CD4-positive, alpha-beta T cell treated with Interleukin-17A for 1 hour (primary cell): ENCODE results near the gene AADACL3.
"Not testable (repeated sequence)": the region's sequence is repeated elsewhere in the genome, so short reads cannot be mapped to it uniquely, and the experiment has no call there.

ENCODE experiments used
- DNase-seq: peaks from one replicate; pipeline ENCODE4 v3.0.0-alpha.2; 2020

Gene AADACL3

GRCh38 chr1:12717301-12717838 lies 1.5 kb downstream of the AADACL3 start:
- no peak for DNase-seq

DNA sequence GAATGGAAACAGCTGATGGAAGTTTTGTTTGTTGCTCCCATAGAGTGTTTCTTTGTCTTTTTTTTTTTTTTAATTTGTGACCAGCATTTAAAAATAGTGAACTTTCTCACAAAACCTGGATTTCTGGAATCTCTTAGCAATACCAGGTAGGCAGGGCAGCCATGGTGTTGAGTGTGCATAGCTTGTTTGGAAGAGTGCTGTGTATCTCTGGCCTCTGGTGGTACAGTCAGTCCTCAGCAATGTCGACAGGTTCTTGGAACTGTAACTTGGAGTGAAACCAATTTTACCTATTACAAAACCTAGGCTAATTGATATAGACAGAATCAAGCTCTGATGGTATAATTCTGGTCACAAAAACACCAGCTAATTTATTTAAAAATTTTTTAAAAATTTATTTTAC lies 6.7 kb downstream of the AADACL3 start:
- no peak for DNase-seq

DNA sequence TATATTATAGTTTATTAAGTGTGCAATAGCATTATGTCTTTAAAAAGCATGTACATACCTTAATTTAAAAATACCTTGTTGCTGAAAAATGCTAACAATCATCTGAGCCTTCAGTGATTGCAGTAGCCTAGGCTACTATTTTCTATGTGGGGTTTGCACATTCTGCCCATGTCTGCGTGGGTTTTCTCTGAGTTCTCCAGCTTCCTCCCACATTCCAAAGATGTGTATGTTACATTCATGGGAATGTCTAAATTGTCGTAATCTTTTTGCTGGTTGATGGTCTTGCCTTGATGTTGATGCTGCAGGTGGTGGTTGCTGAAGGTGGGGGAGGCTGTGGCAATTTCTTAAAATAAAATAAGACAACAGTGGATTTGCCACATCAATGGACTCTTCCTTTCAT lies 12.5 kb downstream of the AADACL3 start:
- DNase-seq: no peak

- no peak for DNase-seq
These were observed 14.2 kb downstream of the AADACL3 start for GRCh38 chr1:12730156-12730555.

DNA sequence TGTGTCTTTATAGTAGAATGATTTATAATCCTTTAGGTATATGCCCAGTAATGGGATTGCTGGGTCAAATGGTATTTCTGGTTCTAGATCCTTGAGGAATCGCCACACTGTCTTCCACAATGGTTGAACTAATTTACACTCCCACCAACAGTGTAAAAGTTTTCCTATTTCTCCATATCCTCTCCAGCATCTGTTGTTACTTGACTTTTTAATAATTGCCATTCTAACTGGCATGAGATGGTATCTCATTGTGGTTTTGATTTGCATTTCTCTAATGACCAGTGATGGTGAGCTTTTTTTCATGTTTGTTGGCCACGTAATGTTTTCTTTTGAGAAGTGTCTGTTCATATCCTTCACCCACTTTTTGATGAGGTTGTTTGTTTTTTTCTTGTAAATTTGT lies 15.2 kb downstream of the AADACL3 start:
- DNase-seq: not testable (repeated sequence)

DNA sequence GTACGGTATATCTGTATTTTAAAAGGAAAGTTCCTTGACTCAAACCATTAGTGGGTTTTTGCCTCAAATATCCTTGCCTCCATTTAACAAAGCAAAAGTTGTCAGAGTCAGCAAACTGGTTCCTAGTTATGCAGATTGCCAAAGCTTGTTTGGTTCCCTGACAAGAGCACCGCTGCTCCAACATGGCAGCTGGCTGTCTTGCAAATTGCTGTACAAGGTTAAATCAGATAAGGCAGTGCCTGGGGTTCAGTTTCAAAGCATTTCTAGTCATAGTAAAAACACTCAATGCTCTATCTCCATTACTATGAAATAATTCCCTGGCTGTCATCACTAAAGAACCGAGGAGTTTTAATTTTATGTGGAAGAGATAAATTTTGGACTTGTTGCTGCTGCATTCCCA lies 18.7 kb downstream of the AADACL3 start:
- no peak for DNase-seq

- DNase-seq: no peak
These were observed 23.0 kb downstream of the AADACL3 start for GRCh38 chr1:12738934-12739333.

GRCh38 chr1:12739613-12740012 lies 23.7 kb downstream of the AADACL3 start:
- DNase-seq: no peak

GRCh38 chr1:12741946-12742345 lies 26.0 kb downstream of the AADACL3 start:
- DNase-seq: no peak

DNA sequence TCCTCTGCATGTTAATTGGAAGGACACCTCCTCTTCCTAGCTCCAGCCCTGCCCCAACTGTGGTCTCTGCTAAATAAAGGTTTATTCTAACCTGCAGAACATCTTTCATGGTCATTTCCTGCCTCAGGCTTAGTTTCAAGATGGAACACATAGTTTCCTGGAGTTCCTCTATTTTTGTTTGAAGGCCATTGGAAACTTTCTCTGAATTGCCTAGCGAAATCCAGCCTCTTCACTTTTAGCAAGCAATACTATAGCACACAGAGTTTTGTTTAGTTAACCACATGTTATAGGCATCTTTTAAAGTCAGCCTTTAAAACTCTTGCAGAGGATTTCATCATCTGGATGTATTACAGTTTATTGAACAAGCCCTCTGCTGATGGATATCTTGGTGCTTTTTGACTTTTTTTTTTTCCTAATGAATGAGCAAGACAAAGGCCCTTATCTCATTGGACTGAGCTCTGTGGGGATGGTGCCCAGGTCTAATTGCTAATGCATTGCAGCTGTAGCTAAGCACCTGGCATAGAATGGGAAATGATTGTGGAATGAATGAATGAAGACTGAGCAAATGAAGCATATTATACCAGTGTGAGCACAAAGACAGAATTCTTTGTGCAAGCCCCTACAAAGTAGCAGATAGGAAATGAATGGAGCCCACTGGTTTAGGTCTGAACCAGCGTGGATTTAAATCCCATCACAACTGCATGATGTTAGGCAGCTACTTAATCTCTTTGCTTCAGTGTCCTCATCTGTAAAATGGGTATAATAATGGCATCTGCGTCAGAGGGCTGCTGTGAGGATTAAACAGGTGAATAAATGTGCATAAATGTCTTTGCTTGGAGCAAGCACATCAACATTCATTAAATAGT lies 29.4 kb downstream of the AADACL3 start:
- no peak for DNase-seq

- DNase-seq: no peak
These were observed 30.0 kb downstream of the AADACL3 start, which contains the start of gene CFAP107 for GRCh38 chr1:12745992-12746323. Gene CFAP107 (plus strand): TSS chr1:12746200. CDS start chr1:12746431, 231 bp downstream.

- DNase-seq: no peak
These were observed 33.0 kb downstream of the AADACL3 start for GRCh38 chr1:12748778-12749355.

DNA sequence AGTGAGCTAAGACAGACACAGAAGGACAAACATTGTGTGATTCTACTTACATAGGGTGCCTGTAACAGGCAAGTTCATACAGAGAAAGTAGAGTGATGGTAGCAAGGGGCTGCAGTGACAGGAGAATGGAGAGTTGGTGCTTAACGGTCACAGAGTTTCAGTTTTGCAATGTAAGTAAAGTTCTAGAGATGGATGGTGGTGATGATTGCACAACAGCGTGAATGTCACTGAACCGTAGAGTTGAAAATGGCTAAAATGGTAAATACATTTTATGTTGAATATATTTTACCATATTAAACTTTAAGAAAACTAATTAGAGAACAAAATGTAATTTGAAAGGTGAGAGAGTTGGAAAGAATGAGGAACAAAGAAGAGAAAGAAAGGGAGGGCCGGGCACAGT lies 38.8 kb downstream of the AADACL3 start:
- DNase-seq: no peak

GRCh38 chr1:12756273-12756672 lies 40.4 kb downstream of the AADACL3 start:
- no peak for DNase-seq

DNA sequence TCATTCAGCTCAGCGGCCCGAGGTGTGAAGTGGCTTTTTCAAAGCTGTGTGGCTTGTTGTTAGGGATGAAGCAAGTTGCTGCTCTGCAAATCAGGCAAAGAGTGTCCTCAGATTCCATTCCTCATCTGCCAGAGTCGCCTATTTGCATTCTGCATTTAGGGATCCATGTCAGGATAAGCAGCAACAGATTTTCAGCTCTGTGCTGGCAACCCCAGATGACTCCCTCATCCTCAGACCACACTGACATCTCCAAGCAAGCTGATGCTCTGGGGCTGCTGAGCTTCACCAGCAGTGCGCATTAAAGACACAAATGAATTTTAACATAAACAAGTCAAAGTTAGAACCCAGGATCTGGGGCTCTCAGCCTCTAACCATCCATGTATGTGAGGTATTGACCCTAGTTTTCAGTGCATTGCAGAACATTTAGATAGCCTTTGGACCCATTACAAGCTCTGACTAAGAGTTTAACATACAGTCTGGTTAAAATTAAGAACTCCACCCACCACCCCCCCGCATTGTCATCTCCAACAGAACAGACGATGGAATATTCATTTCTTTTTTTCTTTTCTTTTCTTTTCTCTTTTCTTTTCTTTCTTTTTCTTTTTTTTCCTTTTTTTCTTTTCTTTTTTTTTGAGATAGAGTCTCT lies 41.0 kb downstream of the AADACL3 start:
- DNase-seq: no peak

DNA sequence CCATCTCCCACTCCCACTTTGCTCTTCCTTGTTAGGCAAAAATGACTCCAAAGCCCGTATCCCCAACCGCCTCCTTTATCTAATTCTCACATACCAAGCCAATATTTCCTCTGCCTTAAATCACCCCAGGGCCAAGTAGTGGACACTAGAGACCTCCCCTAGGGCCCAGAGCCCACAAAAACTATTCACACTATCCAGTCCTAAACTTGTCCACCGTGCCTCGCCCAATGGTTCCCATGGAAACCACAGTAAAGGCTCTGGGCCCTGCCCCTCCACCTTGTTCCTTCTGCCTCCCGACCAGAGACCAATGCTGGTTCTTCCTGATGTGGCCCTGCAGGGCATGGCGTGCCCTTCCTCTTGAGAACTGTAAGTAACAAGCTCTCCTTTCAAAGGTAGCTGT lies 41.9 kb downstream of the AADACL3 start:
- no peak for DNase-seq

DNA sequence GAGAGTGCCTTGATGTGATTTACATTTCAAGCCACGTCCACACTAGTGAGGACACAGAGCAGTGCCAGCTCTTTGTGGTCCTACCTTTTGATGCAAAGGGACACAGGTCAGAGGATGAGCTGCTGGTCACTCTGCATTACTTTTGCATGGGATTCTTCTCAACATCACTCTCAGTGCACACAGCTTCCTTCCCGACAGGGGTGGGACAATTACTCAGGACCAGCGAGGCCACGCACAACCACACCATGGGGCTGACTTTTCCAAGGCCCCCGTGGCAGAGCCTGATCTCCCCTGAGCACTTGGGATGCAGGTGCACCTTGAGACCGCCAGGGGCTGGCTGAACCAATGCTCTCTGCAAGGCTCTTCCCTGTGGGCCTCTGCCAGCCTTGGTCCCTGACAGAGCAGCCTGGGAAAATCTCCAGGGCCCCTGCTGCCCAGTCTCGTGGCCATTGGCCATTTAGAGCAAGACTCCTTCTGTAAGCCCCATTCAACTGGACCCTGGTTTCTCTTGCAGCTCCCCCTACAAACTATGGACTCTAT lies 44.4 kb downstream of the AADACL3 start:
- no peak for DNase-seq

GRCh38 chr1:12761781-12762180 lies 45.9 kb downstream of the AADACL3 start:
- DNase-seq: no peak

- DNase-seq: no peak
These were observed 46.9 kb downstream of the AADACL3 start for GRCh38 chr1:12762766-12763165.

GRCh38 chr1:12763479-12763878 lies 47.6 kb downstream of the AADACL3 start:
- DNase-seq: no peak

GRCh38 chr1:12764016-12764415 lies 48.1 kb downstream of the AADACL3 start:
- no peak for DNase-seq

DNA sequence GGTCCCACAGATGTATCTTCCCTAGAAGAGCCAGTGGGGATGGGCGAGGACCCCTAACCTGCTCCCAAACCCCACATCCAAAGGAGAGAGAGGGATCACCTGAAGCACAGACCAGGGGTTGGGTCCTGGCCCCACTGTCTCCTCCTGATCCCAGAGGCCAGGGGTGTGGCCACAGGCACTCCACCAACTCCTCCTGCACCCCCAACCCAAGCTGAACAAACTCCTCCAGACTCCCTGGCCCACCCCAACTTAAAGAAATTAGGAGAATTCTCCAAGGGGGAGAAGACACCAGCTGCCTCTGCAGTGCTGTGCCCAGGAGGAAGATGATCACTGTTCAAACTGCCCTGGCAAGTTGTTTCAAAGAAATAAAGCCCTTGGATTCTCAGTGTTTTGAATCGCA lies 53.1 kb downstream of the AADACL3 start:
- DNase-seq: no peak

GRCh38 chr1:12769976-12770505 lies 54.1 kb downstream of the AADACL3 start:
- DNase-seq: no peak
